DND-41 (cell line): Measurements from ENCODE around the gene MRPL45.
A peak's percentile ranks its signal among the peaks of the same experiment; 100 is the strongest.
"Not testable (repeated sequence)": the region's sequence is repeated elsewhere in the genome, so short reads cannot be mapped to it uniquely, and the experiment has no call there.

Source experiments
- ATAC-seq: fragments of 200-7000 bp; cut with Tn5 transposase; 3 replicates; pipeline ENCODE4 v1.9.1; 2021; ENCODE audit warnings: low read depth; ENCODE audit not compliant: insufficient read depth
- DNase-seq: peaks from one replicate; pipeline ENCODE4 v3.0.0-alpha.2; 2020
- H2AFZ ChIP-seq: 2 replicates; pipeline ENCODE4 v1.6.0; 2012; ENCODE audit warnings: low read depth, low read length
- H3K27ac ChIP-seq: 2 replicates; pipeline ENCODE4 v1.5.1; 2012; ENCODE audit warnings: low read length, inconsistent platforms
- H3K27me3 ChIP-seq: fragments of 200-600 bp; sonication (generic); 2 replicates; pipeline ENCODE4 v1.6.0; 2012; ENCODE audit warnings: low read length, mild to moderate bottlenecking, inconsistent platforms; ENCODE audit not compliant: insufficient read depth, poor library complexity
- H3K36me3 ChIP-seq: 2 replicates; pipeline ENCODE4 v1.5.1; 2012; ENCODE audit warnings: low read length, inconsistent platforms; ENCODE audit not compliant: insufficient read depth
- H3K4me1 ChIP-seq: 2 replicates; pipeline ENCODE4 v1.5.1; 2012; ENCODE audit warnings: mild to moderate bottlenecking, low read length; ENCODE audit not compliant: insufficient read depth
- H3K4me2 ChIP-seq: 2 replicates; pipeline ENCODE4 v1.6.0; 2012; ENCODE audit warnings: mild to moderate bottlenecking, moderate library complexity, low read length, inconsistent platforms; ENCODE audit not compliant: insufficient read depth
- H3K4me3 ChIP-seq, 2 experiments: fragments of 200-600 bp in 1 of 2; shearing (Covaris generic) in 1 of 2; 2 replicates each; pipeline ENCODE4 v1.5.1; 2012 to 2016; ENCODE audit warnings: inconsistent platforms in 2 of 2, low read length in 2 of 2, mild to moderate bottlenecking in 2 of 2, low read depth in 1 of 2, moderate library complexity in 1 of 2
- H3K79me2 ChIP-seq: 2 replicates; pipeline ENCODE4 v1.6.0; 2012; ENCODE audit warnings: low read length, inconsistent platforms; ENCODE audit not compliant: insufficient read depth
- H3K9ac ChIP-seq: 2 replicates; pipeline ENCODE4 v1.6.0; 2012; ENCODE audit warnings: low read depth, mild to moderate bottlenecking, inconsistent platforms, low read length, moderate library complexity
- H3K9me3 ChIP-seq: 2 replicates; pipeline ENCODE4 v1.5.1; 2012; ENCODE audit warnings: low read length, moderate library complexity, mild to moderate bottlenecking, inconsistent platforms; ENCODE audit not compliant: insufficient read depth, severe bottlenecking
- H4K20me1 ChIP-seq: 2 replicates; pipeline ENCODE4 v1.6.0; 2012; ENCODE audit warnings: low read length; ENCODE audit not compliant: insufficient read depth
- CTCF ChIP-seq: IDR thresholded peaks from 2 replicates; pipeline ENCODE4 v1.5.1; 2012; ENCODE audit warnings: borderline replicate concordance, low read length, moderate library complexity, mild to moderate bottlenecking; ENCODE audit not compliant: poor library complexity, severe bottlenecking; ENCODE audit errors: extremely low read depth

The MRPL45 gene

DNA sequence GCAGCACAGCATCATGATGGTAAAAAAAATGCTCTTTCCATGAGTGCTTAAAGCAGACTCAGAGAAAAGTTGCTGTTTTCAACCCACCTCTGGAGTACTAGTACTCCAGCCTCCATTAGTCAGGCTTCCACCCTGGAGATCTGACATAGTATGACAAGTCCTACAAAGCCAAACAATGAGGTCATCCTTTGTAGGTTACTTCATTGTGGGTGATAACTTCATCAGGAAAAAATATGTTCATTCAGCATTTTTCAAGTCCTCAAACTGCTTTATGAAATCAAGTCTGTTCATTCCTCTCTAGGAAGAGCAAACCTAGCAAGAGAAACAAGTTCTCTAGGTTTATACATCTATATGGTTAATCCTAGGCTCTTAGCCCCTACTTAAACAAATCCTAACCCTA lies 27.4 kb upstream of the MRPL45 start:
- H3K4me3 ChIP-seq: not testable (repeated sequence)

DNA sequence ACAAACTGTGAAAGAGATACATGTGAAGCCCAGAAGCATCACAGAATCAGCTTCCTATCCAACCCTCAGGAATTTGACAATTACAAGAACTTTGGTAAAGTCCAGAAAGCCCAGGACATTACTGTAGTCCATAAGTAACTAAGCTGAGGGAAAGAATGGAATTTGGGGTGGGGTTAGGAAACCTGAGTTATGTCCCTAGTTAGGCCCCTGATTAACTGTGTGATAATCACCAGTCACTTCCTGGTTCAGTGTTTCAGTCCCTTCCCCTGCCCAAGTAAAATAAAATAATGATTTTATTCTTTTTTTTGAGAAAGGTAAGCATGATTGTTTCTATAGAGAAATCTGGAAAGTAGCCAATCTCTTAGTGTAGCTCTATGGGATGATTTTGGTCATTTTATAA lies 11.0 kb upstream of the MRPL45 start:
- not testable (repeated sequence) for H3K79me2 ChIP-seq, H3K4me2 ChIP-seq, DNase-seq, H3K4me3 ChIP-seq, H4K20me1 ChIP-seq, H3K27me3 ChIP-seq, H3K27ac ChIP-seq, H2AFZ ChIP-seq, H3K9me3 ChIP-seq, ATAC-seq, H3K36me3 ChIP-seq, H3K9ac ChIP-seq
- H3K4me1 ChIP-seq: peaks cover 12% of the 10 kb centered on the region

More for the DNA sequence above, 27.4 kb upstream of the MRPL45 start:
- H3K36me3 ChIP-seq, H3K4me2 ChIP-seq, H2AFZ ChIP-seq, H3K9me3 ChIP-seq, ATAC-seq, H3K27me3 ChIP-seq, H4K20me1 ChIP-seq, H3K9ac ChIP-seq, DNase-seq, H3K4me1 ChIP-seq, H3K27ac ChIP-seq, H3K79me2 ChIP-seq: not testable (repeated sequence)

GRCh38 chr17:38286501-38287091 lies 10.4 kb upstream of the MRPL45 start:
- Histone ChIP-seq H3K27ac (peak overlapping the region; percentile 80), H3K4me3 (peak overlapping the region in 1 of 2 experiments; percentile 39; a peak in 2 of 4 replicates), H2AFZ (peak overlapping the region; percentile 77)

GRCh38 chr17:38288217-38288827 lies 8.6 kb upstream of the MRPL45 start:
- ATAC-seq: peak; percentile 33; the same call in 1 of the 3 replicates
- H3K27me3 ChIP-seq, DNase-seq, H3K27ac ChIP-seq, H3K36me3 ChIP-seq, H2AFZ ChIP-seq, H3K4me3 ChIP-seq, H3K4me2 ChIP-seq, H3K9ac ChIP-seq, H3K79me2 ChIP-seq, H4K20me1 ChIP-seq, H3K9me3 ChIP-seq: not testable (repeated sequence)
- TF ChIP-seq CTCF: peak; percentile 22
- peaks cover 12% of the 10 kb centered on the region for H3K4me1 ChIP-seq

More at GRCh38 chr17:38286501-38287091, 10.4 kb upstream of the MRPL45 start:
- Histone ChIP-seq H3K4me1 (peaks cover 12% of the 10 kb centered on the region), H3K4me2 (peak overlapping the region; percentile 58), H3K9ac (peak overlapping the region; percentile 35)
- H3K9me3 ChIP-seq, H3K36me3 ChIP-seq, H3K27me3 ChIP-seq, H3K79me2 ChIP-seq, H4K20me1 ChIP-seq: not testable (repeated sequence)
- ATAC-seq (peak; percentile 96), DNase-seq (peak; percentile 50)

GRCh38 chr17:38289760-38290159 lies 7.2 kb upstream of the MRPL45 start:
- H3K9ac ChIP-seq, ATAC-seq: not testable (repeated sequence)

GRCh38 chr17:38295602-38296365 lies 1.2 kb upstream of the MRPL45 start:
- H3K9me3 ChIP-seq, DNase-seq, H3K36me3 ChIP-seq, H4K20me1 ChIP-seq, ATAC-seq, H3K4me3 ChIP-seq, H3K27me3 ChIP-seq, H3K27ac ChIP-seq: not testable (repeated sequence)
- Histone ChIP-seq H3K9ac (peak overlapping the region; percentile 70; the same call in 1 of the 2 replicates), H3K4me2 (peak overlapping the region; percentile 69; the same call in 1 of the 2 replicates), H3K4me1 (peaks cover 13% of the 10 kb centered on the region), H3K79me2 (peaks cover 10% of the 10 kb centered on the region), H2AFZ (0 out of 2 replicates have a peak overlapping the region, but pooled peaks have one; percentile 19)

More at GRCh38 chr17:38289760-38290159, 7.2 kb upstream of the MRPL45 start:
- not testable (repeated sequence) for H3K27me3 ChIP-seq, H3K79me2 ChIP-seq, H3K27ac ChIP-seq, H3K36me3 ChIP-seq, H3K4me3 ChIP-seq, H4K20me1 ChIP-seq, H3K9me3 ChIP-seq, H2AFZ ChIP-seq, DNase-seq, H3K4me2 ChIP-seq
- peaks cover 12% of the 10 kb centered on the region for H3K4me1 ChIP-seq
